Placental pericyte (primary cell): ENCODE measurements around the gene ARL3. TPM values are rescaled to one million over a fixed set of nuclear protein-coding genes. Genes with fewer than 3 reads are reported as not detected.

Source experiments
- total RNA-seq: library from RNA; depleted of rRNA; stranded (reverse); fragments of >200 nt; gene quantifications from 2 replicates; pipeline ENCODE4 v1.2.3, GENCODE V29; 2012

The ARL3 gene, protein sequence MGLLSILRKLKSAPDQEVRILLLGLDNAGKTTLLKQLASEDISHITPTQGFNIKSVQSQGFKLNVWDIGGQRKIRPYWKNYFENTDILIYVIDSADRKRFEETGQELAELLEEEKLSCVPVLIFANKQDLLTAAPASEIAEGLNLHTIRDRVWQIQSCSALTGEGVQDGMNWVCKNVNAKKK
- 4.8 and 5.4 TPM in 2 replicates for total RNA-seq

DNA sequence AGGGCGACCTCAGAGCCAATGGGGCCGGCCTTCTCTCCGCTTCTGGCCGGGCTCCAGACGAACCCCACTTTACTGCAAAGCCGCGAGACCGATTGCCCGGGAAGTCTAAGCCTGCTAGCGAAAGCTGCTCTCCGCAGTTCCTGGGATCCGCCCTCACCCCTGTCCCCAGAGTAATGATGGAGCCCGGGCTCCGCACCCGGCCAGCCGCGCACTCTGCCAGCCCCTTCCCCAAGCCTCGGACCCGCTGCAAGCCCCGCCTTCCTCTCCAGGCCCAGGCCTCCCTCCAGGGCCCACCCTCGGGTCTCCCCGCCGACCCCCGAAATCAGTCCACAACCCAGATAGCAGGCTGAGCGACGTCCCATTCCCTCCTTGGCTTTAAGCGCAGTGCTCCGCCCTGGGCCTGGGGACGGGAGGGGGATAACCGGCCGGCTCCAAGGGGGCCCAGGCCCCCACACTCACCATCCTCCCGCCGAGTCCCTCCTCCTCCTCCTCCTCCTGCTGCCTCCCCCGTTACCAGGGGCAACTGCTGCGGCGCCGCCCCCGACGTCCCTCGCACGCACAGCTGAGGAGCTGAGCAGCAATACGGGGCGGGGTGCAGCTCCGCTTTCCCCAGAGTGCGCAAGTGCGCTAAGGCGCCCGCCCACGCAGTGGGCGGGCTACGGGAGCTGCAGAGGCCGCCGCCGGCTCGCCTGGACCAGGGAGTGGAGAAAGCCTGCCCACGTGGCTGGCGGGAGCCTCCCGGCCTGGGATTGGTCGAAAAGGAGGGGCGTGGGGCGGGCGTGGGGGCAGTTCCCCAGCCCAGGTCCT lies at the start of gene ARL3:
Gene ARL3 (minus strand): TSS at position 584 of the 807 bp plus-strand sequence. CDS start 122 bp downstream, at position 462.

DNA sequence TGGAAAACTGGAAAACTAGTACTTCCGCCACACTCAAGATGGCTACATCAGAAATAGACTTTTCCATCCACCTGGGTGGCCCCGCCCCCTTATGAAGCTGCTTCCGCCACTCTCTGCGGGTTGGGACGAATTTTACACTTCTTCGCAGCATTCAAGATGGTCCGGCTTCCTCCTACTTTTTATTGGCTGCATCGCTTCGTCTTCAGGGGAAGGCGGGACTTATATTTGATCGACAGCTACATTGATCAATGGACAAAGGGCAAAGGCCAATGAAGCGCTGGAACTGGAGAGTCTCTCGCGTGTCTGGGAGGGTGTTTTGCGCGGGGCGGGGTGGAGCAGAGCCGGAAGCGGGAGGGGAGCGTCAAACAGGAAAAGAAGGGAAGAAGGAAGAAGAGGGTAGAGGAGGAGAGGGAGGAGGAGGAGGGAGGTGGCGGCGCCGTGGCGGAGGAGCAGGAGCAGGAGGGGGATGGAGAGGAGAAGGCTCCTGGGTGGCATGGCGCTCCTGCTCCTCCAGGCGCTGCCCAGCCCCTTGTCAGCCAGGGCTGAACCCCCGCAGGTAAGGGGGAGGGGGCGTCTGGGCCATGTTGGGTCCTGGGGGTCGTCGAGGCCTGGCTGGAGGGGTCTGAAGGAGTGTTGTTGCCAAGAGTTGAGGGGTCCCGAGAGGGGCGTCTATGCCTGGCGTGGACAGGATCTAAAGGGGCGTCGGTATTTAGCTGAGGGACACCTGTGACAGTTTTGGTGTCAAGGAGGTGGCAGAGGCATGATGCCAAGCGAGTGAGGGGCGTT lies 29.6 kb upstream of the ARL3 start, which contains the start of gene WBP1L:
Gene WBP1L (plus strand): TSS at position 361 of the 786 bp plus-strand sequence. CDS start 106 bp downstream, at position 467.

DNA sequence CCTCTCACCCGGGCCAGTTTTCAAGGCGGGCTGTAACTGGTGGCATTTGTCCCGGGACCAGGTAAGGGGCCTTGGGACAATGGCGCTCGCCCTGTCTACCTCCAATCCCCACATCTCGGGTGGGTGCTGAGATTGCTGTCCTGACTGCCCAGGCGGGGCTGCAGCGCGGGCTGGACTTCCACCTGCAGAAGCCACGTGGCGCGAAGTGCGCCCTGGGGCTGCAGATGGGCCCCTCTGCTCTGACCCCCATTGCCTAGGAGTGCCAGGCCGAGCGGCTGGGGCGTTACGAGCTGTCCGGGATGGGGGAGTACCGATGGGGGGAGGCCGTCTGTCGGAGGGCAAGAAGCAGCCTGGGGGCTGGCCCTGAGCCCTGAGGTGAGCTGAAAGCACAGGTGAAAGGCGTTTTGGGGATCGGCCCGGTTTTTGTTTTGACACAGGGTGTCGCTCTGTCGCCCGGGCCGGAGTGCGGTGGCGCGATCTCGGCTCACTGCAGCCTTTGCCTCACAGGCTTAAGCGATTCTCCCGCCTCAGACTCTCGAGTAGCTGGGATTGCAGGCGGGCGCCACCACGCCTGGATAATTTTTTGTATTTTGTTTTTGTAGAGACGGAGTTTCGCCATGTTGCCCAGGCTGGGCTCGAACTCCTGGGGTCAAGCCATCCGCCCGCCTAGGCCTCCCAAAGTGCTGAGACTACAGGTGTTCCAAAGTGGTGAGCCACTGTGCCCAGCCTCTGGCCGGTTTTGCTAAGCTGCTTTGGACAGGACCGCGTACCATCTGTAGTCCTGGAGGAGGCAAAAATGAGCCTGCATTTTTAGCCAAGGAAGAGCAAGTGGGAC lies 641 bp upstream of the ARL3 start, which contains the start of gene SFXN2:
Gene SFXN2 (plus strand): TSS at position 16 of the 835 bp plus-strand sequence. CDS start 12,001 bp downstream, outside the sequence.

DNA sequence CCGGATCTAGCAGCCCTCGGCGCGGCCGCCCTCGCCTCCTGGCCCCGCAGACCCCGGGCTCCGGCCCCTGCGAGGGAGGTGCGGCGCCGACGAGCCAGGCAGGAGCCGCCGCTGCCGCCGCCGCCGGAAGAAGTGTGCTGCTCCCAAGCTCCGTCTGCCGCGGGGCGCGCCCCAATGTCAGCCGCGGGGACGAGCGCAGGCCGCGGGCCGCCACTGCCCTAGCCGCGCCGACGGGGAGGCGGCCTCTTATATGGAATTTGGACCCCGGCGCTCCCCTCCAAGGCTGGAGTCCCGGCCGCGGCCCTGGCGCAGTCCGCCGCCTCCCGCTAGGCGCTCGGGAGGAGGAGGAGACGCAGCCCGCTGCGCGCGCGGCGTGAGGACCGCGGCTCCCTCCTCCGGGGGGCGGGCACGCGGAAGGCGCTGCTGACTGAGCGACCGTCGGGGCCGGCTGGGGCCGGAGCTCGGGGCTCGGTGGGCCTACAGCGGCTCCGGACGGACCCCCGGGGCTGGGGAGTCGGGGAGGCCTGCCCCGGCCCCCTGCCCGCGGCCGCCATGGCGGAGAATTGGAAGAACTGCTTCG lies 70.0 kb downstream of the ARL3 start, which contains the start of gene TRIM8:
Gene TRIM8 (plus strand): TSS at position 414 of the 580 bp plus-strand sequence. CDS start 139 bp downstream, at position 553.

Other genes with a start within 250 kb of the ARL3 start
- gene ACTR1A, start 211.7 kb downstream of the ARL3 start, total RNA-seq: 126 and 187 TPM in 2 replicates
- 3.9 and 5.0 TPM in 2 replicates for gene SUFU, start 210.4 kb downstream of the ARL3 start, total RNA-seq
- 177 and 323 TPM in 2 replicates for gene TRIM8, start 69.9 kb downstream of the ARL3 start, total RNA-seq
- 7.7 and 9.3 TPM in 2 replicates for gene SFXN2, start 239 bp upstream of the ARL3 start, total RNA-seq
- gene WBP1L, start 29.6 kb upstream of the ARL3 start, total RNA-seq: 44.0 and 85.0 TPM in 2 replicates
- gene CYP17A1, start 123.0 kb upstream of the ARL3 start, total RNA-seq: not detected in 2 replicates
- gene BORCS7, start 139.9 kb upstream of the ARL3 start, total RNA-seq: 8.6 and 20.8 TPM in 2 replicates
- 0.43 and 0.88 TPM in 2 replicates for gene AS3MT, start 155.1 kb upstream of the ARL3 start, total RNA-seq
- 8.8 and 14.2 TPM in 2 replicates for gene CNNM2, start 203.9 kb upstream of the ARL3 start, total RNA-seq